Activated CD8-positive, alpha-beta memory T cell treated with anti-CD3 and anti-CD28 coated beads, Interleukin-2, amount 50 U/mL, for 24 hours (primary cell): ENCODE results near the gene LRG1.

Experiments
- DNase-seq: peaks from one replicate; pipeline ENCODE4 v3.0.0-alpha.2; 2020; ENCODE audit errors: extremely low read depth

Gene LRG1

DNA sequence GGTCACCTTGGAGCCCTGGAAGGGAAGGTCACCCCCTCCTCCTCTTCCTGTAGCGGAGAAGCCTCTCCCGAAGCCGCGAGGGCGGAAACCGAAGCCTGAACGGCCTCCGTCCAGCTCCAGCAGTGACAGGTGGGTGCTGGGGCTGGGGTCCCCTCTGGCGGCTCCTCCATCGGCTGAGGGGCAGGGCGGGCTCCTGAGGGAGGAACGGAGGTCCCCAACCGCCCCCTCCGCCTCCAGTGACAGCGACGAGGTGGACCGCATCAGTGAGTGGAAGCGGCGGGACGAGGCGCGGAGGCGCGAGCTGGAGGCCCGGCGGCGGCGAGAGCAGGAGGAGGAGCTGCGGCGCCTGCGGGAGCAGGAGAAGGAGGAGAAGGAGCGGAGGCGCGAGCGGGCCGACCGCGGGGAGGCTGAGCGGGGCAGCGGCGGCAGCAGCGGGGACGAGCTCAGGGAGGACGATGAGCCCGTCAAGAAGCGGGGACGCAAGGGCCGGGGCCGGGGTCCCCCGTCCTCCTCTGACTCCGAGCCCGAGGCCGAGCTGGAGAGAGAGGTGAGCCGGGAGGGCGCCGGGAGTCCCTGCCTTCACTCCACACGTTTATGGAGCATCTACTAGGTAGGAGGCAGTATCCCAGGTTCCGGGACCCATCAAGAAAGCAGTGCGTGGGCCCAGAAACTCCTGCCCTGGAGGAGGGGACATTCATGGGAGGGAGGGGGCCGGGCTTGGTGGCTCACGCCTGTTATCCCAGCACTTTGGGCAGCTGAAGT is 45.7 kb downstream of the LRG1 start:
- DNase-seq = no peak

DNA sequence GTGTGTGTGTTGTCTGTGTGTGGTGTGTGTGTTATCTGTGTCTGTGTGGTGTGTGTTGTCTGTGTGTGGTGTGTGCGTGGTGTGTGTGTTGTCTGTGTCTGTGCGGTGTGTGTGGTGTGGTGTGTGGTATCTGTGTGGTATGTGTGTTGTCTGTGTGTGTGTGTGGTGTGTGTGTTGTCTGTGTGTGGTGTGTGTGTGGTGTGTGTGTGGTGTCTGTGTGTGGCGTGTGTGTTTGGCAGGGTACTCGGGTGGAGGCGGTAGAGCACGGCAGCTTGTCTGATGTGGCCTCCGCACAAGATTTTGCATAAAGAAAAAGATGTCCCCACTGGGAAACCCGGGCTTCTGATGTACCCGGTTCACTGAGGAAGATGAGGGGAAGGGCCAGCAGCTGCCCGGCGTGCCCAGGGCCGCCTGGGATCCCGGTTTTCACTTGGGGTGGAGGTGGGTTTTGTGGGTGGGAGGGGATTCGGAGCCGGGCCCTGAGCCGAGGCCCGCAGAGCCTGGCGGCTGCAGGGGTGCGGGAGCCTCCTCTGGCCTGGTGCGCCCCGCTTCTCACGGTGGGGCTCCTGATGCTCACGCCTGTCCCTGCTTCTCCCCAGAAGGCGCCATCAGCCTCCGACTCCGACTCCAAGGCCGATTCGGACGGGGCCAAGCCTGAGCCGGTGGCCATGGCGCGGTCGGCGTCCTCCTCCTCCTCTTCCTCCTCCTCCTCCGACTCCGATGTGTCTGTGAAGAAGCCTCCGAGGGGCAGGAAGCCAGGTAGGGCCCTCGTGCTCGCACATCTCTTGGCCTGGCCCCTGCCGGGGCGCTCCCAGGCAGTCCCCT is 46.5 kb downstream of the LRG1 start:
- DNase-seq = no peak

DNA sequence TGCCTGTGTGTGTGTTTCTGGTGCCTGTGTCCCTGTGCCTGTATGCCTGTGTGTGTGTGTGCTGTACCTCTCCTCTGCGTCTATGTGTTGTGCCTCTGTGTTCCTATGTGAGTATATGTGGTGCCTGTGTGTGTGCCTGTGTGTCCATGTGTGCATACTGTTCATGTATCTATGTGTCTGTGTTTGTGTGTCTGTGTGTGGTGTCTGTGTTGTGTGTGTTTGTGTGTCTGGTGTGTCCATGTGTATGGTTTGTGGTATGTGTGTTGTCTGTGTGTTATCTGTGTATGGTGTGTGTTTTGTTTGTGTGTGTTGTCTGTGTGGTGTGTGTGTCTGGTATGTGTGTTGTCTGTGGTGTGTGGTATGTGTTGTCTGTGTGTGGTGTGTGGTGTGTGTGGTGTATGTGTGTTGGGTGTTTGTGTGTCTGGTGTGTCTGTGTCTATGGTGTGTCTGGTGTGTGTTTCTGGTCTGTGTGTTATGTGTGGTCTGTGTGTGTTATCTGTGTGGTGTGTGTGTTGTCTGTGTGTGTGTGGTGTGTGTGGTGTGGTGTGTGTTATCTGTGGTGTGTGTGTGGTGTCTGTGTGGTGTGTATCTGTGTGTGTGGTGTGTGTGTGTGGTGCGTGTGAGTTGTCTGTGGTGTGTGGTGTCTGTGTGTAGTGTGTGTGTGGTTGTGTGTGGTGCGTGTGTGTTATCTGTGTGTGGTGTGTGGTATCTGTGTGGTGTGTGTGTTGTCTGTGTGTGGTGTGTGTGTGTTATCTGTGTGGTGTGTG is 47.3 kb downstream of the LRG1 start:
- no peak for DNase-seq

DNA sequence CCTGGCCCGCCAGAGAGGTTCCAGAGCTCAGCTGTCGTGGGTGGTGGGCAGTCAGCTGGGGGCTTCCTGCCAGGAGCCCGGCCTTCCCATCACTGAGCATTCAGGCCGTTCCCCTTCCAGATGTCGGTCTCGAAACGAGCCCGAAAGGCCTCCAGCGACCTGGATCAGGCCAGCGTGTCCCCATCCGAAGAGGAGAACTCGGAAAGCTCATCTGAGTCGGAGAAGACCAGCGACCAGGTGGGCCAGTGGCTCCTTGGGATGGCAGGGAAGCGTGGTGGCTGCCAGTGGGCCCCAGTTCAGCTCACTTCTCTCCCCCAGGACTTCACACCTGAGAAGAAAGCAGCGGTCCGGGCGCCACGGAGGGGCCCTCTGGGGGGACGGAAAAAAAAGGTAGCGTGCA is 48.4 kb downstream of the LRG1 start:
- no peak for DNase-seq

DNA sequence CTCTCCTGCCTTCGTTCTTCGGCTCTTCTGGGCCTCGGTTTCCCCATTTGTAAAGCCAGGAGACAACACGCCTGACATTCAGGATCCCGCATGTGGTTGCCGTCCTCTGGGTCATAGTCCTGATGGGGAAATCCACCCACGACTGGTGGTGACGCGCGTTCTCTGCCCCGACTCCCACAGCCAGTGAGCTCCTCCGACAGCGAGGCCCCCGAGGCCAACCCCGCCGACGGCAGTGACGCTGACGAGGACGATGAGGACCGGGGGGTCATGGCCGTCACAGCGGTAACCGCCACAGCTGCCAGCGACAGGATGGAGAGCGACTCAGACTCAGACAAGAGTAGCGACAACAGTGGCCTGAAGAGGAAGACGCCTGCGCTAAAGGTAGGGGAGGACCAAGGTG is 51.3 kb downstream of the LRG1 start:
- DNase-seq = no peak

DNA sequence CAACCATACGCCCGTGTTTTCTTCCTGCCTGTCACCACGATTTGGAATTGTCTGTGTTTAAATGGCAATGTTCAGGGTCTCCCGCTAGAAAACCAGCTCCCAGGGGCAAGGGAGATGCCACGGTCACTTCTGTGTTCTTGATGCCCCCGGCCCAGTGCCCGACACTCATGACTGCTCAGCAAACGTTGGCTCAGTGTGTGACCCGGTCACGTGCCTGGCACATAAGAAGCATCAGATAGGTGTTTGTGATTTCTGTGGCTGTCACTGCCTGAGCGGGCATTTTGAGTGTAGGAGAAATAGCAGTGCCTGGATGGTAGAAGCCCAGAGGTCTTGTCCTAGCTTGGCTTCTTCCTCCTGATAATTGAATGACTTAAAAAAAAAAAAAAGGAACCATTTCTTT is 52.3 kb downstream of the LRG1 start:
- DNase-seq = no peak
